OCI-LY1 (cell line): ENCODE measurements around the gene BMPR1B.

ENCODE experiments used
- H2AFZ ChIP-seq: fragments of 200-600 bp; sonication (generic), shearing (Covaris generic); 2 replicates; pipeline ENCODE4 v1.6.0; 2014; ENCODE audit warnings: antibody characterized with exemption, mild to moderate bottlenecking, low read length
- H3F3A ChIP-seq: fragments of 200-600 bp; sonication (generic), shearing (Covaris generic); 2 replicates; pipeline ENCODE4 v1.6.0; 2014; ENCODE audit warnings: mild to moderate bottlenecking, antibody characterized with exemption, low read length, moderate library complexity; ENCODE audit not compliant: insufficient read depth
- H3K27ac ChIP-seq: fragments of 200-600 bp; sonication (generic); 2 replicates; pipeline ENCODE4 v1.5.1; 2014; ENCODE audit warnings: low read length, mixed run types, mild to moderate bottlenecking, low read depth; ENCODE audit not compliant: poor library complexity, severe bottlenecking
- H3K27me3 ChIP-seq: fragments of 200-600 bp; sonication (generic); 2 replicates; pipeline ENCODE4 v1.6.0; 2014; ENCODE audit warnings: antibody characterized with exemption, mild to moderate bottlenecking, low read length, moderate library complexity; ENCODE audit not compliant: insufficient read depth
- H3K36me3 ChIP-seq: fragments of 200-600 bp; sonication (generic); 2 replicates; pipeline ENCODE4 v1.6.1; 2014; ENCODE audit warnings: mild to moderate bottlenecking, antibody characterized with exemption, low read length, moderate library complexity, mixed read lengths; ENCODE audit not compliant: insufficient read depth
- H3K4me1 ChIP-seq: fragments of 200-600 bp; sonication (generic); 2 replicates; pipeline ENCODE4 v1.5.1; 2014; ENCODE audit warnings: mild to moderate bottlenecking, low read length, moderate library complexity; ENCODE audit not compliant: insufficient read depth, severe bottlenecking
- H3K4me2 ChIP-seq: fragments of 200-600 bp; sonication (generic), shearing (Covaris generic); 2 replicates; pipeline ENCODE4 v1.6.1; 2014; ENCODE audit warnings: low read length
- H3K4me3 ChIP-seq: fragments of 200-600 bp; sonication (generic); 2 replicates; pipeline ENCODE4 v1.5.1; 2014; ENCODE audit warnings: low read length, low read depth, mild to moderate bottlenecking, mixed read lengths; ENCODE audit not compliant: poor library complexity, severe bottlenecking
- H3K79me2 ChIP-seq: fragments of 200-600 bp; shearing (Covaris generic); 2 replicates; pipeline ENCODE4 v1.6.1; 2016; ENCODE audit warnings: mixed run types, low read length, mixed read lengths; ENCODE audit not compliant: insufficient read depth
- H3K9ac ChIP-seq: fragments of 200-600 bp; sonication (generic), shearing (Covaris generic); 2 replicates; pipeline ENCODE4 v1.6.1; 2014; ENCODE audit warnings: mild to moderate bottlenecking, low read length, mixed read lengths
- H3K9me2 ChIP-seq: fragments of 200-600 bp; sonication (generic), shearing (Covaris generic); 2 replicates; pipeline ENCODE4 v1.6.1; 2014; ENCODE audit warnings: low read depth, mild to moderate bottlenecking, low read length, mixed read lengths
- H3K9me3 ChIP-seq: fragments of 200-600 bp; shearing (Covaris generic); 2 replicates; pipeline ENCODE4 v1.6.1; 2014; ENCODE audit warnings: low read length, mixed read lengths
- H4K20me1 ChIP-seq: fragments of 200-600 bp; sonication (generic), shearing (Covaris generic); 2 replicates; pipeline ENCODE4 v1.6.0; 2016; ENCODE audit warnings: mild to moderate bottlenecking, low read length; ENCODE audit not compliant: insufficient read depth
- CTCF ChIP-seq: fragments of 200-600 bp; sonication (generic), shearing (Covaris generic); IDR thresholded peaks from 2 replicates; pipeline ENCODE4 v1.5.1; 2017; ENCODE audit warnings: mild to moderate bottlenecking, antibody characterized with exemption, low read length, moderate library complexity, mixed read lengths
- EZH2 ChIP-seq: fragments of 200-600 bp; sonication (generic), shearing (Covaris generic); IDR thresholded peaks from 2 replicates; pipeline ENCODE4 v1.8.0; 2017; ENCODE audit warnings: borderline replicate concordance, mixed run types, mild to moderate bottlenecking, antibody characterized with exemption, low read length, moderate library complexity, mixed read lengths

BMPR1B gene

GRCh38 chr4:95071851-95072250 lies 314.1 kb downstream of the BMPR1B start:
- TF ChIP-seq CTCF (no peak), EZH2 (no peak)
- H3K9me2 ChIP-seq: no peaks in the 10 kb centered on the region
- H4K20me1 ChIP-seq: no peaks in the 10 kb centered on the region

GRCh38 chr4:95073646-95074045 lies 315.9 kb downstream of the BMPR1B start:
- H3K36me3 ChIP-seq: no peaks in the 10 kb centered on the region
- H2AFZ ChIP-seq: no peak overlapping the region
- H3K27ac ChIP-seq: no peak overlapping the region
- H3K9me2 ChIP-seq: no peaks in the 10 kb centered on the region
- no peaks in the 10 kb centered on the region for H3K79me2 ChIP-seq
- H3K4me1 ChIP-seq: no peaks in the 10 kb centered on the region
- H3F3A ChIP-seq: no peaks in the 10 kb centered on the region
- no peak overlapping the region for H3K4me3 ChIP-seq
- no peaks in the 10 kb centered on the region for H4K20me1 ChIP-seq
- H3K27me3 ChIP-seq: no peaks in the 10 kb centered on the region
- no peak overlapping the region for H3K4me2 ChIP-seq
- H3K9me3 ChIP-seq: no peaks in the 10 kb centered on the region
- H3K9ac ChIP-seq: no peak overlapping the region
- TF ChIP-seq EZH2 (no peak), CTCF (no peak)

More at GRCh38 chr4:95071851-95072250, 314.1 kb downstream of the BMPR1B start:
- Histone ChIP-seq H3K9me3 (no peaks in the 10 kb centered on the region), H3K27ac (no peak overlapping the region), H3K9ac (no peak overlapping the region), H3K4me3 (no peak overlapping the region), H3K4me1 (no peaks in the 10 kb centered on the region), H3F3A (no peaks in the 10 kb centered on the region), H3K79me2 (no peaks in the 10 kb centered on the region), H3K4me2 (no peak overlapping the region), H2AFZ (no peak overlapping the region), H3K36me3 (no peaks in the 10 kb centered on the region), H3K27me3 (no peaks in the 10 kb centered on the region)

GRCh38 chr4:95077864-95078263 lies 320.1 kb downstream of the BMPR1B start:
- Histone ChIP-seq H3F3A (no peaks in the 10 kb centered on the region), H3K4me1 (no peaks in the 10 kb centered on the region), H3K9me2 (no peaks in the 10 kb centered on the region), H3K27ac (no peak overlapping the region), H3K9ac (no peak overlapping the region), H3K4me3 (no peak overlapping the region), H2AFZ (no peak overlapping the region), H3K9me3 (no peaks in the 10 kb centered on the region), H3K4me2 (no peak overlapping the region), H3K36me3 (no peaks in the 10 kb centered on the region), H3K27me3 (no peaks in the 10 kb centered on the region), H4K20me1 (no peaks in the 10 kb centered on the region), H3K79me2 (no peaks in the 10 kb centered on the region)
- TF ChIP-seq CTCF: no peak
- TF ChIP-seq EZH2: no peak
